Head of caudate nucleus (tissue), 42 donors: ENCODE measurements around the gene FCF1.
A peak's percentile ranks its signal among the peaks of the same experiment; 100 is the strongest.

ENCODE experiments used
- DNase-seq, 42 donors: peaks; one replicate each; pipeline versions ENCODE4 v3.0.0 to v3.0.0-alpha.2; 2020 to 2021; ENCODE audit warnings: mixed read lengths in 7 of 42
- intact Hi-C: fragments of 100-400 bp; cut with DNase I; formaldehyde crosslinking; loops from one replicate; pipeline ENCODE4 v1.15.0; 2022

The FCF1 gene

GRCh38 chr14:74712499-74713394 is at the start of gene FCF1, which contains the start of gene AREL1:
FCF1 (plus strand) TSS chr14:74713144; CDS start chr14:74713198, 54 bp downstream.
AREL1 (minus strand) TSS chr14:74713080; CDS start chr14:74685615, 27,465 bp downstream.
- DNase-seq: peak; percentile 76 to 96 (median 89)
- intact Hi-C loops: loop anchor here (10.0 kb wide), 1 partner anchor 52 kb away; the partner anchor contains the start of gene YLPM1

GRCh38 chr14:74663884-74664283 is 49.1 kb upstream of the FCF1 start:
- intact Hi-C loops: no loop called here
- no peak for DNase-seq

- intact Hi-C loops: no loop called here
- DNase-seq: no peak
Measured at GRCh38 chr14:74664717-74665116, 48.2 kb upstream of the FCF1 start.

GRCh38 chr14:74667758-74668157 is 45.2 kb upstream of the FCF1 start:
- intact Hi-C loops: no loop called here
- DNase-seq: no peak

GRCh38 chr14:74669256-74669655 is 43.7 kb upstream of the FCF1 start:
- no peak for DNase-seq
- intact Hi-C loops: no loop called here

- intact Hi-C loops: no loop called here
- DNase-seq: no peak
Measured at GRCh38 chr14:74669846-74670245, 43.1 kb upstream of the FCF1 start.

- DNase-seq: no peak
- intact Hi-C loops: no loop called here
Measured at GRCh38 chr14:74670726-74671411, 42.1 kb upstream of the FCF1 start.

- intact Hi-C loops: no loop called here
- DNase-seq: no peak
Measured at GRCh38 chr14:74671789-74672188, 41.2 kb upstream of the FCF1 start.

- intact Hi-C loops: no loop called here
Measured at GRCh38 chr14:74673768-74674167, 39.2 kb upstream of the FCF1 start.

GRCh38 chr14:74675219-74675618 is 37.7 kb upstream of the FCF1 start:
- intact Hi-C loops: no loop called here
- no peak for DNase-seq

More at GRCh38 chr14:74673768-74674167, 39.2 kb upstream of the FCF1 start:
- no peak for DNase-seq

- intact Hi-C loops: no loop called here
- peak in 31 of 42 donors; percentile 5 to 71 (median 36) for DNase-seq
Measured at GRCh38 chr14:74682169-74682952, 30.6 kb upstream of the FCF1 start.

- no peak for DNase-seq
- intact Hi-C loops: no loop called here
Measured at GRCh38 chr14:74683406-74683805, 29.5 kb upstream of the FCF1 start.

GRCh38 chr14:74684434-74684833 is 28.5 kb upstream of the FCF1 start:
- no peak for DNase-seq
- intact Hi-C loops: no loop called here

GRCh38 chr14:74685056-74685455 is 27.9 kb upstream of the FCF1 start:
- DNase-seq: no peak
- intact Hi-C loops: no loop called here

GRCh38 chr14:74685921-74686678 is 26.8 kb upstream of the FCF1 start:
- intact Hi-C loops: no loop called here
- DNase-seq: no peak

- intact Hi-C loops: no loop called here
- no peak for DNase-seq
Measured at GRCh38 chr14:74691456-74691855, 21.5 kb upstream of the FCF1 start.

GRCh38 chr14:74693191-74693590 is 19.8 kb upstream of the FCF1 start:
- intact Hi-C loops: no loop called here
- DNase-seq: no peak

- no peak for DNase-seq
- intact Hi-C loops: no loop called here
Measured at GRCh38 chr14:74695406-74695805, 17.5 kb upstream of the FCF1 start.

- intact Hi-C loops: no loop called here
- no peak for DNase-seq
Measured at GRCh38 chr14:74697011-74697410, 15.9 kb upstream of the FCF1 start.
